ENCODE data around the gene DDX11. TPM values are rescaled to one million over a fixed set of nuclear protein-coding genes. Genes with fewer than 3 reads are reported as not detected.
"Not testable (repeated sequence)": the region's sequence is repeated elsewhere in the genome, so short reads cannot be mapped to it uniquely, and the experiment has no call there.

The DDX11 gene
- polyA plus RNA-seq, 3 donors: 25.9 to 29.7 (median 29.3) TPM

GRCh38 chr12:31119192-31119802 lies 45.6 kb downstream of the DDX11 start:
- no peak for DNase-seq (ENCODE audit: low read depth in 3 of 3, low spot score in 2 of 3)

GRCh38 chr12:31119803-31120211 lies 46.1 kb downstream of the DDX11 start:
- DNase-seq (ENCODE audit: low read depth in 3 of 3, low spot score in 2 of 3): no peak

- no peak for DNase-seq (ENCODE audit: low read depth in 3 of 3, low spot score in 2 of 3)
Observed at GRCh38 chr12:31120392-31121008, 46.8 kb downstream of the DDX11 start.

- not testable (repeated sequence) for DNase-seq (ENCODE audit: low read depth in 3 of 3, low spot score in 2 of 3)
Observed at GRCh38 chr12:31121022-31121728, 47.5 kb downstream of the DDX11 start.

GRCh38 chr12:31122481-31122880 lies 48.8 kb downstream of the DDX11 start:
- DNase-seq (ENCODE audit: low read depth in 3 of 3, low spot score in 2 of 3): no peak

- DNase-seq (ENCODE audit: low read depth in 3 of 3, low spot score in 2 of 3): not testable (repeated sequence)
Observed at GRCh38 chr12:31124158-31124557, 50.5 kb downstream of the DDX11 start.

- DNase-seq (ENCODE audit: low read depth in 3 of 3, low spot score in 2 of 3): not testable (repeated sequence)
Observed at GRCh38 chr12:31125171-31125570, 51.5 kb downstream of the DDX11 start.

GRCh38 chr12:31127209-31127848 lies 53.7 kb downstream of the DDX11 start:
- DNase-seq (ENCODE audit: low read depth in 3 of 3, low spot score in 2 of 3): not testable (repeated sequence)

GRCh38 chr12:31136581-31136980 lies 62.9 kb downstream of the DDX11 start:
- not testable (repeated sequence) for DNase-seq (ENCODE audit: low read depth in 3 of 3, low spot score in 2 of 3)

- DNase-seq (ENCODE audit: low read depth in 3 of 3, low spot score in 2 of 3): not testable (repeated sequence)
Observed at GRCh38 chr12:31144768-31145167, 71.1 kb downstream of the DDX11 start.

GRCh38 chr12:31145296-31145695 lies 71.6 kb downstream of the DDX11 start:
- DNase-seq (ENCODE audit: low read depth in 3 of 3, low spot score in 2 of 3): not testable (repeated sequence)

- DNase-seq (ENCODE audit: low read depth in 3 of 3, low spot score in 2 of 3): not testable (repeated sequence)
Observed at GRCh38 chr12:31147415-31147814, 73.8 kb downstream of the DDX11 start.

- not testable (repeated sequence) for DNase-seq (ENCODE audit: low read depth in 3 of 3, low spot score in 2 of 3)
Observed at GRCh38 chr12:31150766-31151165, 77.1 kb downstream of the DDX11 start.

Other genes starting within 250 kb of the DDX11 start
- 1 to 10 TPM; 3.8 to 5.0 (median 4.4) TPM for gene TSPAN11, start 147.1 kb upstream of the DDX11 start, polyA plus RNA-seq (ENCODE audit: insufficient read length in 3 of 3)